GM23248 (cell line): ENCODE data around the gene TAS2R13. TPM values are rescaled to one million over a fixed set of nuclear protein-coding genes. Genes with fewer than 3 reads are reported as not detected.
A peak's percentile ranks its signal among the peaks of the same experiment; 100 is the strongest.

ENCODE experiments used
- DNase-seq: peaks from one replicate; pipeline ENCODE4 v3.0.0-alpha.2; 2015
- H2AFZ ChIP-seq: fragments of 200-600 bp; sonication (generic); 2 replicates; pipeline ENCODE4 v1.6.1; 2016; ENCODE audit warnings: antibody characterized with exemption
- H3F3A ChIP-seq: fragments of 200-600 bp; sonication (generic); 2 replicates; pipeline ENCODE4 v1.6.1; 2016; ENCODE audit warnings: mild to moderate bottlenecking, antibody characterized with exemption, mixed run types; ENCODE audit not compliant: insufficient read depth
- H3K27ac ChIP-seq: fragments of 200-600 bp; sonication (generic); 2 replicates; pipeline ENCODE4 v1.5.1; 2016; ENCODE audit warnings: mild to moderate bottlenecking
- H3K27me3 ChIP-seq: fragments of 200-600 bp; sonication (generic); replicated peaks from 2 replicates; pipeline ENCODE4 v1.6.1; 2016; ENCODE audit warnings: mild to moderate bottlenecking; ENCODE audit not compliant: insufficient read depth
- H3K36me3 ChIP-seq: fragments of 200-600 bp; sonication (generic); 2 replicates; pipeline ENCODE4 v1.6.1; 2016; ENCODE audit warnings: low read depth, mild to moderate bottlenecking
- H3K4me1 ChIP-seq: fragments of 200-600 bp; sonication (generic); 2 replicates; pipeline ENCODE4 v1.6.1; 2016; ENCODE audit warnings: mild to moderate bottlenecking; ENCODE audit not compliant: insufficient read depth
- H3K4me2 ChIP-seq: fragments of 200-600 bp; sonication (generic); one replicate; pipeline ENCODE4 v1.6.1; 2016; ENCODE audit warnings: mild to moderate bottlenecking; ENCODE audit not compliant: unreplicated experiment
- H3K4me3 ChIP-seq: fragments of 200-600 bp; sonication (generic); 2 replicates; pipeline ENCODE4 v1.5.1; 2016; ENCODE audit warnings: mild to moderate bottlenecking
- H3K79me2 ChIP-seq: fragments of 200-600 bp; sonication (generic); 2 replicates; pipeline ENCODE4 v1.6.1; 2016; ENCODE audit warnings: mild to moderate bottlenecking; ENCODE audit not compliant: insufficient read depth
- H3K9ac ChIP-seq: fragments of 200-600 bp; sonication (generic); 2 replicates; pipeline ENCODE4 v1.6.1; 2016; ENCODE audit warnings: mild to moderate bottlenecking
- H3K9me2 ChIP-seq: fragments of 200-600 bp; sonication (generic); 2 replicates; pipeline ENCODE4 v1.6.1; 2016; ENCODE audit warnings: mixed run types, mild to moderate bottlenecking, moderate library complexity; ENCODE audit not compliant: insufficient read depth
- H3K9me3 ChIP-seq: fragments of 200-600 bp; sonication (generic); one replicate; pipeline ENCODE4 v1.6.1; 2017; ENCODE audit warnings: low read depth
- H4K20me1 ChIP-seq: fragments of 200-600 bp; sonication (generic); 2 replicates; pipeline ENCODE4 v1.6.0; 2016; ENCODE audit not compliant: insufficient read depth
- EZH2 ChIP-seq: fragments of 200-600 bp; sonication (generic); IDR thresholded peaks from 2 replicates; pipeline ENCODE4 v1.6.1; 2018; ENCODE audit warnings: antibody characterized with exemption, mild to moderate bottlenecking; ENCODE audit not compliant: insufficient read depth, poor library complexity, severe bottlenecking
- EZH2phosphoT487 ChIP-seq: fragments of 200-600 bp; sonication (generic); IDR thresholded peaks from 2 replicates; pipeline ENCODE4 v1.6.1; 2018; ENCODE audit warnings: antibody characterized with exemption, moderate library complexity, mild to moderate bottlenecking, low read depth; ENCODE audit not compliant: insufficient read depth
- WGBS, 2 experiments: methylation state at CpG; one replicate each; pipeline ENCODE4 v1.1.6; 2015 to 2017; ENCODE audit warnings: low lambda C conversion rate in 2 of 2, low coverage in 1 of 2; ENCODE audit errors: missing lambda C conversion rate in 2 of 2; 5-methylcytosine and 5-hydroxymethylcytosine counted together
- in situ Hi-C: fragments of 300-500 bp; cut with MboI; formaldehyde crosslinking; loops from 2 replicates; pipeline ENCODE4 v1.15.0; 2020
- polyA plus RNA-seq: library from polyadenylated mRNA; unstranded; fragments of >200 nt; fragmentation: Nextera tagmentation; extraction: Ambion mirVana; gene quantifications from 2 replicates; pipeline ENCODE4 v1.2.1, GENCODE V29; 2016
- total RNA-seq: library from RNA; depleted of rRNA; stranded (reverse); fragments of >200 nt; shearing (Covaris generic); gene quantifications from 2 replicates; pipeline ENCODE4 v1.2.3, GENCODE V29; 2014; rRNA removed

Gene TAS2R13
- total and polyA plus RNA-seq, 2 experiments from 2014 or later, result 0.32 TPM; not detected in 1

DNA sequence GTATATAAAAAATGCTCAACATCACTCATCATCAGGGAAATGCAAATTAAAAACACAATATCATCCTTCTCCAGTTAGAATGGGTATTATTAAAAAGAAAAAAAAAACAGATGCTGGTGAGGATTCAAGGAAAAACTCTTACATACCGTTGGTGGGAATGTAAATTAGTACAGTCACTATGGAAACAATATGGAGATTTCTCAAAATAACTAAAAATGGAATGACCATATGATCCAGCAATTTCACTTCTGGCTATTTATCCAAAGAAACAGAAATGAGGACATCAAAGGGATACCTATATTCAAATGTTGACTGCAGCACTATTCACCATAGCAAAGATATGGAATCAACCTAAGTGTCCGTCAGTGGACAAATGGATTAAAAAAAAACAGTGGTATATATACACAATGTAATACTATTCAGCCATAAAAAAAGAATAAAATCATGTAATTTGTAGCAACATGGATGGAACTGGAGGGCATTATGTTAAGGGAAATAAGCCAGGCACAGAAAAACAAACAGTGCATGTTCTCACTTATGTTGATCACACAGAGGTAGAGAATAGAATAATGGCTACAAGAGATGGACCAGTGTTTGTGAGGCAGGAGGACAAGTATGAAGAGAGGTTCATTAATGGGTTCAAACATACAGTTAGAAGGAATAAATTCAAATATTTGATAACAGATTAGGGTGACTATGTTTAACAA is 45.7 kb downstream of the TAS2R13 start:
- Histone ChIP-seq H3K27ac (no peak overlapping the region), H3K9ac (no peak overlapping the region), H4K20me1 (no peaks in the 10 kb centered on the region), H3K9me3 (no peaks in the 10 kb centered on the region), H3K4me3 (no peak overlapping the region), H3K79me2 (no peaks in the 10 kb centered on the region), H3K4me2 (no peak overlapping the region), H3K9me2 (peaks cover 3% of the 10 kb centered on the region; the same call in 1 of the 2 replicates), H2AFZ (no peak overlapping the region), H3K27me3 (no peaks in the 10 kb centered on the region), H3K36me3 (no peaks in the 10 kb centered on the region), H3F3A (no peaks in the 10 kb centered on the region), H3K4me1 (no peaks in the 10 kb centered on the region)
- in situ Hi-C loops, result no loop called here
- TF ChIP-seq EZH2, result no peak
- no peak for TF ChIP-seq EZH2phosphoT487
- WGBS, 2 experiments, result 74 to 76% methylated on average over 2 of the region's 2 CpGs
- no peak for DNase-seq

DNA sequence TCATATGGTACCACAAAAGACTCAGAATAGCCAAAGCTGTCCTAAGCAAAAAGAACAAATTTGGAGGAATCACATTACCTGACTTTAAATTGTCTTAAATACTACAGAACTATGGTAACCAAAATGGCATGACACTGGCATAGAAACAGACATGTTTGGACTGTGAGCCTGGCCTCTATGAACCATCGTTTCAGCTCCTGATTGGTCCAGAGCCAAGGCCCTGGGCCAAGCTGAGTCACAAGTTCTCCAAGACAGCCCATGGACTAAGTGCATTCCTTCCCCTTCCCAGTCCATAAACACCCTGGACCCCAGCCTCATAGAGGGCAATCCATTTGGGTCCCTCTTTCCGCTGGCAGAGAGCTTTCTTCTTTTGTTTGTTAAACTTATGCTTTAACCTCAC is 48.0 kb downstream of the TAS2R13 start:
- Histone ChIP-seq H3K4me2 (no peak overlapping the region), H3K27ac (no peak overlapping the region), H3K36me3 (0 out of 2 replicates have a peak, but pooled peaks cover 5% of the 10 kb centered on the region), H3K27me3 (no peaks in the 10 kb centered on the region), H4K20me1 (no peaks in the 10 kb centered on the region), H3K79me2 (no peaks in the 10 kb centered on the region), H3K4me3 (no peak overlapping the region), H3F3A (no peaks in the 10 kb centered on the region), H2AFZ (no peak overlapping the region), H3K9me2 (peaks cover 3% of the 10 kb centered on the region; the same call in 1 of the 2 replicates), H3K9me3 (no peaks in the 10 kb centered on the region), H3K9ac (no peak overlapping the region), H3K4me1 (no peaks in the 10 kb centered on the region)
- 50 to 51% methylated on average over 2 of the region's 2 CpGs for WGBS, 2 experiments
- peak; percentile 20 for DNase-seq
- TF ChIP-seq EZH2 (no peak), EZH2phosphoT487 (no peak)
- in situ Hi-C loops, result no loop called here

Other genes with a start within 250 kb of the TAS2R13 start
- gene STYK1, start 235.5 kb downstream of the TAS2R13 start, total RNA-seq, result 1.1 TPM in 1 of 2 replicates, not detected in the other
- gene STYK1, start 235.5 kb downstream of the TAS2R13 start, polyA plus RNA-seq, result 0.89 and 0.93 TPM in 2 replicates
- gene YBX3, start 186.2 kb downstream of the TAS2R13 start, total RNA-seq, result 75.6 and 108 TPM in 2 replicates
- gene YBX3, start 186.2 kb downstream of the TAS2R13 start, polyA plus RNA-seq, result 215 and 216 TPM in 2 replicates
- not detected in 2 replicates for gene TAS2R7, start 106.9 kb downstream of the TAS2R13 start, total RNA-seq
- gene TAS2R7, start 106.9 kb downstream of the TAS2R13 start, polyA plus RNA-seq, result not detected in 2 replicates
- not detected in 2 replicates for gene TAS2R8, start 102.3 kb downstream of the TAS2R13 start, total RNA-seq
- not detected in 2 replicates for gene TAS2R8, start 102.3 kb downstream of the TAS2R13 start, polyA plus RNA-seq
- gene TAS2R9, start 99.4 kb downstream of the TAS2R13 start, total RNA-seq, result not detected in 2 replicates
- gene TAS2R9, start 99.4 kb downstream of the TAS2R13 start, polyA plus RNA-seq, result not detected in 2 replicates
- gene TAS2R10, start 83.2 kb downstream of the TAS2R13 start, total RNA-seq, result not detected in 2 replicates
- gene TAS2R10, start 83.2 kb downstream of the TAS2R13 start, polyA plus RNA-seq, result not detected in 2 replicates
- gene PRR4, start 60.1 kb downstream of the TAS2R13 start, total RNA-seq, result 1.1 TPM in 1 of 2 replicates, not detected in the other
- 1.8 and 3.9 TPM in 2 replicates for gene PRR4, start 60.1 kb downstream of the TAS2R13 start, polyA plus RNA-seq
- gene PRH1, start 25.3 kb downstream of the TAS2R13 start, total RNA-seq, result 4.8 and 7.3 TPM in 2 replicates
- gene PRH1, start 25.3 kb downstream of the TAS2R13 start, polyA plus RNA-seq, result 8.4 and 10.7 TPM in 2 replicates
- gene PRH2, start 19.7 kb upstream of the TAS2R13 start, total RNA-seq, result 2.5 TPM in 1 of 2 replicates, not detected in the other
- 0.53 TPM in 1 of 2 replicates, not detected in the other for gene PRH2, start 19.7 kb upstream of the TAS2R13 start, polyA plus RNA-seq
- gene TAS2R14, start 29.7 kb upstream of the TAS2R13 start, total RNA-seq, result 0.76 and 1.2 TPM in 2 replicates
- 3.0 and 3.4 TPM in 2 replicates for gene TAS2R14, start 29.7 kb upstream of the TAS2R13 start, polyA plus RNA-seq
- 0.32 TPM in 1 of 2 replicates, not detected in the other for gene TAS2R50, start 77.3 kb upstream of the TAS2R13 start, total RNA-seq
- gene TAS2R50, start 77.3 kb upstream of the TAS2R13 start, polyA plus RNA-seq, result not detected in 2 replicates
- gene TAS2R20, start 88.7 kb upstream of the TAS2R13 start, total RNA-seq, result 1.8 and 2.5 TPM in 2 replicates
- not detected in 2 replicates for gene TAS2R20, start 88.7 kb upstream of the TAS2R13 start, polyA plus RNA-seq
- gene TAS2R19, start 113.1 kb upstream of the TAS2R13 start, total RNA-seq, result 2.6 and 3.7 TPM in 2 replicates
- not detected in 2 replicates for gene TAS2R19, start 113.1 kb upstream of the TAS2R13 start, polyA plus RNA-seq
- 0.97 and 1.4 TPM in 2 replicates for gene TAS2R31, start 121.8 kb upstream of the TAS2R13 start, total RNA-seq
- 0.24 TPM in 1 of 2 replicates, not detected in the other for gene TAS2R31, start 121.8 kb upstream of the TAS2R13 start, polyA plus RNA-seq
- gene TAS2R46, start 152.7 kb upstream of the TAS2R13 start, total RNA-seq, result not detected in 2 replicates
- not detected in 2 replicates for gene TAS2R46, start 152.7 kb upstream of the TAS2R13 start, polyA plus RNA-seq
- 0.63 TPM in 1 of 2 replicates, not detected in the other for gene TAS2R43, start 182.8 kb upstream of the TAS2R13 start, total RNA-seq
- gene TAS2R43, start 182.8 kb upstream of the TAS2R13 start, polyA plus RNA-seq, result not detected in 2 replicates
- 0.13 and 0.32 TPM in 2 replicates for gene TAS2R30, start 225.1 kb upstream of the TAS2R13 start, total RNA-seq
- not detected in 2 replicates for gene TAS2R30, start 225.1 kb upstream of the TAS2R13 start, polyA plus RNA-seq